Ascending aorta (tissue), 2 donors: ENCODE results near the gene ANKRD33B. TPM values are rescaled to one million over a fixed set of nuclear protein-coding genes. Genes with fewer than 3 reads are reported as not detected.

Experiments
- DNase-seq, 2 donors: peaks; one replicate each; pipeline ENCODE4 v3.0.0-alpha.2; 2019; ENCODE audit warnings: low spot score in 2 of 2
- H3K27ac ChIP-seq, 2 donors: fragments of 200-600 bp; sonication (generic); one replicate each; pipeline ENCODE4 v1.5.1; 2016 to 2017; ENCODE audit warnings: mild to moderate bottlenecking in 1 of 2
- H3K27me3 ChIP-seq: fragments of 200-600 bp; sonication (generic); one replicate; pipeline ENCODE4 v1.5.1; 2017
- H3K36me3 ChIP-seq, 2 donors: fragments of 200-600 bp; sonication (generic); one replicate each; pipeline ENCODE4 v1.5.1; 2016
- H3K4me1 ChIP-seq, 2 donors: fragments of 200-600 bp; sonication (generic); one replicate each; pipeline ENCODE4 v1.5.1; 2016 to 2017; ENCODE audit warnings: mild to moderate bottlenecking in 1 of 2
- H3K4me3 ChIP-seq, 2 donors: fragments of 200-600 bp; sonication (generic); one replicate each; pipeline ENCODE4 v1.5.1; 2016 to 2017; ENCODE audit warnings: mild to moderate bottlenecking in 1 of 2
- H3K9me3 ChIP-seq, 2 donors: fragments of 200-600 bp; sonication (generic); one replicate each; pipeline ENCODE4 v1.5.1; 2016
- intact Hi-C: fragments of 100-400 bp; cut with DNase I; formaldehyde crosslinking; loops from one replicate; pipeline ENCODE4 v1.15.1; 2023
- total RNA-seq: library from RNA; depleted of rRNA; stranded (reverse); fragments of >200 nt; gene quantifications from one replicate; pipeline ENCODE4 v1.1.0, GENCODE V29; 2016
- TF ChIP-seq, protein P1 (sequence below), 3 experiments: fragments of 200-600 bp in 2 of 3; fragments of 450-650 bp in 1 of 3; sonication (generic) in 2 of 3; IDR thresholded peaks; one replicate each; pipeline ENCODE4 v1.5.1; 2016 to 2019; ENCODE audit warnings: antibody characterized with exemption in 3 of 3, mild to moderate bottlenecking in 1 of 3, moderate library complexity in 1 of 3

The ANKRD33B gene
- total RNA-seq, 1 donor from 2014 or later = 7.2 TPM

- peak overlapping the region; percentile 60 to 62 for H3K27ac ChIP-seq
- H3K27me3 ChIP-seq = no peaks in the 10 kb centered on the region
- TF ChIP-seq, protein P1, sequence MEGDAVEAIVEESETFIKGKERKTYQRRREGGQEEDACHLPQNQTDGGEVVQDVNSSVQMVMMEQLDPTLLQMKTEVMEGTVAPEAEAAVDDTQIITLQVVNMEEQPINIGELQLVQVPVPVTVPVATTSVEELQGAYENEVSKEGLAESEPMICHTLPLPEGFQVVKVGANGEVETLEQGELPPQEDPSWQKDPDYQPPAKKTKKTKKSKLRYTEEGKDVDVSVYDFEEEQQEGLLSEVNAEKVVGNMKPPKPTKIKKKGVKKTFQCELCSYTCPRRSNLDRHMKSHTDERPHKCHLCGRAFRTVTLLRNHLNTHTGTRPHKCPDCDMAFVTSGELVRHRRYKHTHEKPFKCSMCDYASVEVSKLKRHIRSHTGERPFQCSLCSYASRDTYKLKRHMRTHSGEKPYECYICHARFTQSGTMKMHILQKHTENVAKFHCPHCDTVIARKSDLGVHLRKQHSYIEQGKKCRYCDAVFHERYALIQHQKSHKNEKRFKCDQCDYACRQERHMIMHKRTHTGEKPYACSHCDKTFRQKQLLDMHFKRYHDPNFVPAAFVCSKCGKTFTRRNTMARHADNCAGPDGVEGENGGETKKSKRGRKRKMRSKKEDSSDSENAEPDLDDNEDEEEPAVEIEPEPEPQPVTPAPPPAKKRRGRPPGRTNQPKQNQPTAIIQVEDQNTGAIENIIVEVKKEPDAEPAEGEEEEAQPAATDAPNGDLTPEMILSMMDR (IDR thresholded peaks at IDR 0.05) = no peak
- intact Hi-C loops = no loop called here
- DNase-seq = no peak
- H3K4me1 ChIP-seq = peaks cover 0 to 17% of the 10 kb centered on the region in 2 donors
- peak overlapping the region in 1 of 2 donors; percentile 35 for H3K4me3 ChIP-seq
- no peaks in the 10 kb centered on the region for H3K36me3 ChIP-seq
- no peaks in the 10 kb centered on the region for H3K9me3 ChIP-seq
These were observed 20.0 kb downstream of the ANKRD33B start for GRCh38 chr5:10583663-10584572.

DNA sequence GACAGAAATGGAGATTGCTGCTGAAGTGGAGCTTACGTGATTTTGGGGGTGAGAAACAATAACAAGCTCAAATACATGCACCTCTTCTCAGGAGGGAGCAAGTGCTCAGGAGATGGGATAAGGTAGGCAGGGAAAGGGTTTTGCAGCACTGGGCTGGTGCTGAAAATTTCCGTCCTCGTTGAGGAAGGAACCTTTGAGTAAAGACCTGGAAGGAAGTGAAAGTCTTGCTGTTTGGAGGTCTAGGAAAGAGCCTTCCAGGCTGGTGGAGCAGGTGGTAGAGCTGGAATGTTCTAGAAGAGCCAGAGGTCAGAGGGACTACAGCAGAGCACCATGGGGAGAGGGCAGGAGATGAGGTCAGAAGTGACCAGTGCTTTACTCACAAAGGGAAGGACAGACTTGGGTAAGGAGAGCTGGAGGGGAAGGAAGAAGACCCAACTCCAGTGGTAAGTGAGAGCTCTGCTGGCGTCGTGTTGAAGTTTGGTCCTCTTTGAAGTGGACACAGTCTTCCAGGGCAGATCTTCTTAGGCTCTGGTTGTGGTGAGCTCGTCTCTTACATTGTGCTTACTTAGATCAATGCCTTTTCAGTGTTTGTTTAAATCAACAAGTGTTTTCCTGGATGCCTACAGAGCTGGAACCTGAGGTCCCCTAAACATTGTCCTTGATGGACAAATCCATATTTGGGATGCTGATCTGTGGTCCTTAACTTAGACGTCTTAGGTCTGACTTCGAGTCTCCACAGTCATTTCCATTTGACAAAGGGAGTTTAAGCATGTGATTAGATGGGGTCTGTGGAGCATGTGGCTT lies 21.0 kb downstream of the ANKRD33B start:
- H3K4me1 ChIP-seq = peaks cover 0 to 17% of the 10 kb centered on the region in 2 donors
- peak overlapping the region in 1 of 2 donors; percentile 62 for H3K27ac ChIP-seq
- H3K27me3 ChIP-seq = no peaks in the 10 kb centered on the region
- H3K9me3 ChIP-seq = no peaks in the 10 kb centered on the region
- no peak for DNase-seq
- no peak overlapping the region for H3K4me3 ChIP-seq
- intact Hi-C loops = no loop called here
- H3K36me3 ChIP-seq = no peaks in the 10 kb centered on the region
- TF ChIP-seq, protein P1 (IDR thresholded peaks at IDR 0.05) = no peak

DNA sequence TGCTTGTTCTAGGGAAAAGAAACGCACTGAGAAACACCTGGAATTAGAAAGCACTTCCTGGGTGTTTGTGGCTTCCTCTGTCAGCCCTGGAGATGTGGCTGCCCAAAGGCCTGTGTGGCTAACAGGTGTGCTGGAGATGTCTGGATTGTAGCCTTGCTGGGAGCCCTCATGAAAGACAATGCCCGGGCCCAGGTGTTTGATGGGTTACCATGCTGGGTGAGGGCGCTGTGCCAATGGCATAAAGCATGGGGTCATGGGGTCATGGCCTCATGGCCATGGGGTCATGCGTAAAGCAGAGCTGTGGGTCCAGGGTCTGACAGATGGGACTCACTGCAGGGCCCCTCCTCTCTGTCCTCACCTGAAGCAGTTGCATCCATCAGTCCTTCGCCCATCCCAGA lies 21.6 kb downstream of the ANKRD33B start:
- Histone ChIP-seq H3K27me3 (no peaks in the 10 kb centered on the region), H3K4me1 (peaks cover 0 to 17% of the 10 kb centered on the region in 2 donors), H3K4me3 (no peak overlapping the region), H3K27ac (no peak overlapping the region), H3K36me3 (no peaks in the 10 kb centered on the region), H3K9me3 (no peaks in the 10 kb centered on the region)
- intact Hi-C loops = no loop called here
- TF ChIP-seq, protein P1 (IDR thresholded peaks at IDR 0.05) = no peak
- DNase-seq = no peak

- TF ChIP-seq, protein P1 (IDR thresholded peaks at IDR 0.05) = no peak
- intact Hi-C loops = no loop called here
- Histone ChIP-seq H3K36me3 (no peaks in the 10 kb centered on the region), H3K4me3 (no peak overlapping the region), H3K27ac (no peak overlapping the region), H3K9me3 (no peaks in the 10 kb centered on the region), H3K4me1 (peaks cover 0 to 17% of the 10 kb centered on the region in 2 donors), H3K27me3 (no peaks in the 10 kb centered on the region)
- no peak for DNase-seq
These were observed 22.1 kb downstream of the ANKRD33B start for GRCh38 chr5:10586008-10586407.

DNA sequence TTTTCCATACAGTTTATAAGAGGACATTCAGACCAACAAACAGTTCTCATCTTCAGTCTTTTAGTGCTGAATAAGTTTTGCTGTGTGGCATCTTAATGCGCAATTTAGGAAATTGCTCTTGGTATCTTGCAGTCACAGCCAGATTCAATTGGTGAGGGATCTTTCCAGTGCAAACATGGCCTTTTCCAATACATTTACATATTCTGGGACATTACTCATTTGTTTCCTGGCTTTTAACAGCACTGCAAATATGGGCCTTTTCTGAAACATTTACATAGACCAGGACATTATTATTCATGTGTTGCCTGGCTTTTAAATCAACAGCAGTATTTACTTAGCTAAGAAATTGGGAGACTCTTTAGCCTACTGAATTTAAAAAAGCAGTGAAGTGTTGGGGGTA lies 22.7 kb downstream of the ANKRD33B start:
- Histone ChIP-seq H3K4me3 (no peak overlapping the region), H3K9me3 (no peaks in the 10 kb centered on the region), H3K27ac (no peak overlapping the region), H3K4me1 (peaks cover 0 to 16% of the 10 kb centered on the region in 2 donors), H3K27me3 (no peaks in the 10 kb centered on the region), H3K36me3 (no peaks in the 10 kb centered on the region)
- no peak for DNase-seq
- intact Hi-C loops = no loop called here
- TF ChIP-seq, protein P1 (IDR thresholded peaks at IDR 0.05) = no peak
